Left lung (tissue), 10 donors: ENCODE measurements around the gene AHI1. TPM values are rescaled to one million over a fixed set of nuclear protein-coding genes. Genes with fewer than 3 reads are reported as not detected.

ENCODE experiments used
- ATAC-seq: fragments of 200-7000 bp; cut with Tn5 transposase; one replicate; pipeline ENCODE4 v1.9.1; 2020; ENCODE audit warnings: moderate library complexity
- DNase-seq, 4 donors: peaks; one replicate each; pipeline ENCODE4 v3.0.0-alpha.2; 2013 to 2020
- H3K27ac ChIP-seq, 2 donors: fragments of 200-600 bp; sonication (generic) in 1 of 2; one replicate each; pipeline versions ENCODE4 v1.5.0 to v1.8.0; 2020 to 2021
- H3K27me3 ChIP-seq, 2 donors: fragments of 200-600 bp; sonication (generic) in 1 of 2; one replicate each; pipeline versions ENCODE4 v1.5.0 to v1.8.0; 2020 to 2021
- H3K36me3 ChIP-seq, 2 donors: fragments of 200-600 bp; sonication (generic) in 1 of 2; one replicate each; pipeline versions ENCODE4 v1.5.0 to v1.8.0; 2020 to 2021
- H3K4me1 ChIP-seq, 2 donors: fragments of 200-600 bp; one replicate each; pipeline ENCODE4 v1.8.0; 2021
- H3K4me3 ChIP-seq, 2 donors: fragments of 200-600 bp; sonication (generic) in 1 of 2; one replicate each; pipeline versions ENCODE4 v1.5.0 to v1.8.0; 2020 to 2021; ENCODE audit warnings: mild to moderate bottlenecking in 1 of 2
- H3K9me3 ChIP-seq, 2 donors: fragments of 200-600 bp; sonication (generic) in 1 of 2; one replicate each; pipeline versions ENCODE4 v1.5.0 to v1.8.0; 2020 to 2021
- CTCF ChIP-seq, 2 donors: fragments of 200-600 bp; sonication (generic) in 1 of 2; IDR thresholded peaks; one replicate each; pipeline versions ENCODE4 v1.5.0 to v1.8.0; 2021; ENCODE audit warnings: antibody characterized with exemption in 2 of 2
- intact Hi-C, 2 donors: fragments of 100-400 bp; cut with DNase I; formaldehyde crosslinking; loops; one replicate each; pipeline versions ENCODE4 v1.11.2 to v1.14.2; 2022
- polyA plus RNA-seq, 6 donors: library from polyadenylated mRNA; unstranded; fragments of 120-200 nt; gene quantifications; one replicate each; pipeline ENCODE4 v1.2.1, GENCODE V29; 2013; ENCODE audit not compliant: insufficient read length in 6 of 6
- total RNA-seq, 2 donors: library from RNA; stranded (reverse); fragmentation: NEBNext Ultra II Directional; extraction: Animal tissue kit (Norgen Biotek cat#: 25700); gene quantifications; one replicate each; pipeline ENCODE4 v1.2.1, GENCODE V29; 2021
- donor health status: DM: no; HTN: yes; CAD: no.
- donor health status: DM: no; HTN: no; CAD: no.

AHI1 gene
- total and polyA plus RNA-seq, 8 donors = 23.7 to 65.0 (median 49.0) TPM

GRCh38 chr6:135537741-135538301, 40.3 kb upstream of the AHI1 start:
- no peak for DNase-seq
- peaks cover 0 to 6% of the 10 kb centered on the region in 2 donors for H3K4me1 ChIP-seq
- no peaks in the 10 kb centered on the region for H3K27me3 ChIP-seq
- no peaks in the 10 kb centered on the region for H3K36me3 ChIP-seq
- no peak for TF ChIP-seq CTCF (IDR thresholded peaks at IDR 0.05)
- H3K4me3 ChIP-seq = no peak overlapping the region
- H3K9me3 ChIP-seq = no peaks in the 10 kb centered on the region
- intact Hi-C loops = loop anchor here in 1 of 2 donors (10.0 kb wide), 1 partner anchor 687 kb away; no protein-coding TSS in a partner anchor
- ATAC-seq = peak; percentile 21
- no peak overlapping the region for H3K27ac ChIP-seq

GRCh38 chr6:135535989-135536414, 38.5 kb upstream of the AHI1 start:
- H3K4me3 ChIP-seq = no peak overlapping the region
- peaks cover 0 to 6% of the 10 kb centered on the region in 2 donors for H3K4me1 ChIP-seq
- no peaks in the 10 kb centered on the region for H3K9me3 ChIP-seq
- intact Hi-C loops = loop anchor here in 1 of 2 donors (10.0 kb wide), 1 partner anchor 689 kb away; no protein-coding TSS in a partner anchor
- no peak overlapping the region for H3K27ac ChIP-seq
- TF ChIP-seq CTCF (IDR thresholded peaks at IDR 0.05) = peak; percentile 37 to 71
- no peaks in the 10 kb centered on the region for H3K27me3 ChIP-seq
- ATAC-seq (peak; percentile 62), DNase-seq (peak in 1 of 4 donors; percentile 55)
- H3K36me3 ChIP-seq = no peaks in the 10 kb centered on the region

- no peak overlapping the region for H3K4me3 ChIP-seq
- H3K4me1 ChIP-seq = peaks cover 0 to 6% of the 10 kb centered on the region in 2 donors
- intact Hi-C loops = loop anchor here in 1 of 2 donors (10.0 kb wide), 1 partner anchor 690 kb away; no protein-coding TSS in a partner anchor
- H3K9me3 ChIP-seq = no peaks in the 10 kb centered on the region
- no peak overlapping the region for H3K27ac ChIP-seq
- no peak for ATAC-seq
- no peaks in the 10 kb centered on the region for H3K36me3 ChIP-seq
- no peak for TF ChIP-seq CTCF (IDR thresholded peaks at IDR 0.05)
- no peak for DNase-seq
- H3K27me3 ChIP-seq = no peaks in the 10 kb centered on the region
Observed at GRCh38 chr6:135534773-135535380, 37.3 kb upstream of the AHI1 start.

- no peak for TF ChIP-seq CTCF (IDR thresholded peaks at IDR 0.05)
- Histone ChIP-seq H3K27ac (no peak overlapping the region), H3K4me3 (no peak overlapping the region), H3K4me1 (peaks cover 0 to 6% of the 10 kb centered on the region in 2 donors), H3K27me3 (peaks cover 0 to 3% of the 10 kb centered on the region in 2 donors), H3K36me3 (no peaks in the 10 kb centered on the region), H3K9me3 (no peaks in the 10 kb centered on the region)
- no peak for DNase-seq
- ATAC-seq = no peak
- intact Hi-C loops = loop anchor here in 1 of 2 donors (10.0 kb wide), 1 partner anchor 692 kb away; no protein-coding TSS in a partner anchor
Observed at GRCh38 chr6:135532559-135532958, 35.0 kb upstream of the AHI1 start.

- DNase-seq = no peak
- no peak for ATAC-seq
- no peak for TF ChIP-seq CTCF (IDR thresholded peaks at IDR 0.05)
- Histone ChIP-seq H3K4me1 (peaks cover 0 to 6% of the 10 kb centered on the region in 2 donors), H3K27ac (no peak overlapping the region), H3K9me3 (no peaks in the 10 kb centered on the region), H3K4me3 (no peak overlapping the region), H3K27me3 (peaks cover 0 to 3% of the 10 kb centered on the region in 2 donors), H3K36me3 (no peaks in the 10 kb centered on the region)
- intact Hi-C loops = loop anchor here in 1 of 2 donors (10.0 kb wide), 1 partner anchor 693 kb away; no protein-coding TSS in a partner anchor
Observed at GRCh38 chr6:135531954-135532490, 34.5 kb upstream of the AHI1 start.
